SK-N-SH treated with all-trans-retinoic acid at 6 μM for 48 hours (cell line): ENCODE results near the gene PRDX4.

Experiments
- CREB5 ChIP-seq: fragments of 250-450 bp; sonication (Bioruptor Pico); IDR thresholded peaks from 2 replicates; pipeline ENCODE4 v1.5.1; 2020; ENCODE audit warnings: low read depth, mild to moderate bottlenecking, moderate library complexity
- GLIS3 ChIP-seq: fragments of 250-450 bp; sonication (Bioruptor Pico); IDR thresholded peaks from 2 replicates; pipeline ENCODE4 v1.5.0; 2020; ENCODE audit warnings: mild to moderate bottlenecking, moderate library complexity
- PATZ1 ChIP-seq: fragments of 250-450 bp; sonication (Bioruptor Pico); IDR thresholded peaks from 2 replicates; pipeline ENCODE4 v1.8.0; 2020; ENCODE audit warnings: mild to moderate bottlenecking, moderate library complexity, borderline replicate concordance
- RARB ChIP-seq: fragments of 250-450 bp; sonication (Bioruptor Pico); IDR thresholded peaks from 2 replicates; pipeline ENCODE4 v1.8.0; 2021; ENCODE audit warnings: mild to moderate bottlenecking, moderate library complexity
- ZNF70 ChIP-seq: fragments of 450-650 bp; formaldehyde crosslinking; IDR thresholded peaks from 2 replicates; pipeline ENCODE4 v1.5.0; 2020; ENCODE audit warnings: mild to moderate bottlenecking, moderate library complexity

GRCh38 chrX:23637187-23637586, 30.1 kb upstream of the PRDX4 start:
- TF ChIP-seq PATZ1 (CRISPR knock-in tag), result no peak
- TF ChIP-seq RARB (CRISPR knock-in tag), result no peak
- no peak for TF ChIP-seq CREB5 (CRISPR knock-in tag)
- TF ChIP-seq ZNF70 (CRISPR knock-in tag), result no peak
- TF ChIP-seq GLIS3 (CRISPR knock-in tag), result no peak
